C1 segment of cervical spinal cord (tissue), 14 donors: ENCODE data around the gene PRKAA1.
"Not testable (repeated sequence)": the region's sequence is repeated elsewhere in the genome, so short reads cannot be mapped to it uniquely, and the experiment has no call there.

ENCODE experiments used
- DNase-seq, 14 donors: peaks; one replicate each; lab custom pipeline; 2025; lab: John Stamatoyannopoulos, UW

PRKAA1 gene

GRCh38 chr5:40826489-40827187 is 28.5 kb upstream of the PRKAA1 start:
- no peak for DNase-seq

- not testable (repeated sequence) for DNase-seq
These were observed 27.4 kb upstream of the PRKAA1 start for GRCh38 chr5:40825461-40826043.

DNA sequence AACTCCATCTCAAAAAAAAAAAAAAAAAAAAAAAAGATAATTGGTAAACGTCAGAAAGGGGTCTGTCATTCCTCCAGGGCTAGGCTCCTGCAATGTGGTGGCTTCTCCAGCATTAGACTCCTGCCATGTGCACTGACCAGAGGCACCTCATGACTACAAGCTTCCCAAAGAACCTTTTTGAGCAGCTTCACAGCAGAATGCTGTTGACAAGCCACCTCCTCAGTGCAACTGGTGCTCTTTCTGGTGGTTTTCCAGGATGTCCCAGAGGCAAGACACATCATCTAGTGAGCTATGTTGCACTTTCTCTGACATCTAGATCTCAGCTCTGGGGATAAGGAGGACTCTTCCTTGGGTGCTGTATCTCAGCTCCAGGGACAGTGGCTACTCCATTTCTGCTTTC is 25.3 kb upstream of the PRKAA1 start:
- no peak for DNase-seq

- DNase-seq: no peak
These were observed 15.6 kb upstream of the PRKAA1 start for GRCh38 chr5:40813698-40814281.

- no peak for DNase-seq
These were observed 14.0 kb upstream of the PRKAA1 start for GRCh38 chr5:40812125-40812524.

- DNase-seq: no peak
These were observed 3.8 kb upstream of the PRKAA1 start for GRCh38 chr5:40801771-40802562.

DNA sequence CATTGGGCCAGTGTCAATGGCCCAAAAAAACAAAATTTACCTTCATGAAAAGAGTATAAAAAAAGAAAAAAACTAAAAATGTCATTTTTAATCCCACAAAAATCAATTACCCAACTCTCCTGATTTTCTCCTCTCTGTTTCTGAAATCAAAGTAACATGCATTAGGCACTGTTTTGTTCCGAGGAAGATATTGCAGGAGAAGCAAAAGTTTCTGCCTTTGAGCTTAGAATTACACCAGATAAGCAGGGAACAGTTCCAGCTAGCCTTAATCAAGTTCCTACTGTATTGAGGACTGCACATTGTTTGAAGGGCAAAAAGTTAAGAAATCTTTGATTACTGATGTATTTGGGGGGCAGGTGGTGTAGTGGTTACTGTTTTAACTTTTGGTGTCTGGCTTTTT is 1.1 kb upstream of the PRKAA1 start:
- DNase-seq: no peak

GRCh38 chr5:40798801-40799210 is 632 bp upstream of the PRKAA1 start:
- no peak for DNase-seq

DNA sequence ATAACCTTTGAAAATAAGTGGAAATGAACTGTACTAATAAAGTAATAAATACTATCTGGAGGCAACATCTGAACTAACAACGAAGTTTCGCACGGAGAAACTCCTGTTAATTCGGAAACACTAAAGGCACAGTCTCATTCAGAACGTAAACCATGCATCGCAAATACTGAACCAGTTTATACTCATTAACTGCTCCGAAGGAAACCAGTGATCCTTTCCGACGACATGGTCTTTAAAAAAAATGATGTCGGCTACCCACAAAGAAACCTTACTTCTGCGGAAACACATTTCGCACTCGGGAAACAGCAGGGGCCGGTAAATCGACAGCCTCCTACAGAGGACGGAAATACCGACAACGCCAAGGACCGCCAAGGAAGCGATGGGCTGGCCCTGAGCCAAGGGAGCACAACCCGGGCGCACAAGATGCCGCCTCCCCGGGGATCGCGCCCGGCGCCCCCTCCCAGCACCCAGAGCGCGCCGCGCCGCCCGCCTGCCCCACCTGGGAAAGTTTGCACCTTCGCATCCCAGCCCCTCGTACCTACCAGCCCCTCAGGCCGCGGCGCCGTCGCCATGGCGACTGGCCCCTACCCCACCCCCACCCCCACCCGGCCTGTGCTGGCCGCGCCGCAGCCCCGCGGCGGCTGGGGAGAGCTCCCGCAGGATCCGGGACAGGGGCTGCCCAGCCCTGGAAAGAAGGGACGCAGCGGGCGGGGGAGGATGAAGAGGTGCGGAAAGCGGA is 732 bp downstream of the PRKAA1 start:
- DNase-seq: peak in 10 of 14 donors; percentile 54 to 82 (median 74)

GRCh38 chr5:40796487-40796889 is 1.7 kb downstream of the PRKAA1 start:
- no peak for DNase-seq

GRCh38 chr5:40794877-40795276 is 3.3 kb downstream of the PRKAA1 start:
- DNase-seq: not testable (repeated sequence)

DNA sequence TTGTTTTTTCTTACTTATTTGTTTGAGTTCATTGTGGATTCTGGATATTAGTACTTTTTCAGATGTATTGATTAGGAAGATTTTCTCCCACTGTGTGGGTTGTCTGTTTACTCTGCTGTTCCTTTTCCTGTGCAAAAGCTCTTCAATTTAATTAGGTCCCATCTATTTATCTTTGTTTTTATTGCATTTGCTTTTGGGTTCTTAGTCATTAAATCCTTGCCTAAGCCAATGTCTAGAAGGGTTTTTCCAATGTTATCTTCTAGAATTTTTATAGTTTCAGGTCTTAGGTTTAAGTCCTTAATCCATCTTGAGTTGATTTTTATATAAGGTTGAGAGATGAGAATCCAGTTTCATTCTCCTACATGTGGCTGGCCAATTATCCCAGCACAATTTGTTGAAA is 3.8 kb downstream of the PRKAA1 start:
- not testable (repeated sequence) for DNase-seq

DNA sequence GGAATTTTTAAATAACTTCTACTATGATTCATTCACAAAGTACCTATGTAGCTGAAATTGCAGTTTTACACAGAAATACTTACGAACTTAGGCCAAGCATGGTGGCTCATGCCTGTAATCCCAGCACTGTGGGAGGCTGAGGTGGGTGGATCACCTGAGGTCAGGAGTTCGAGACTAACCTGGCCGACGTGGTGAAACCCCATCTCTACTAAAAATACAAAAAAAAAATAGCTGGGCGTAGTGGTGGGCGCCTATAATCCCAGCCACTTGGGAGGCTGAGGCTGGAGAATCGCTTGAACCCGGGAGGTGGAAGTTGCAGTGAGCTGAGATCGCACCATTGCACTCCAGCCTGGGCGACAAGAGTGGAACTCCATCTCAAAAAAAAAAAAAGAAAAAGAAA is 5.5 kb downstream of the PRKAA1 start:
- not testable (repeated sequence) for DNase-seq

- no peak for DNase-seq
These were observed 6.4 kb downstream of the PRKAA1 start for GRCh38 chr5:40791715-40792139.

GRCh38 chr5:40790947-40791593 is 7.1 kb downstream of the PRKAA1 start:
- no peak for DNase-seq

DNA sequence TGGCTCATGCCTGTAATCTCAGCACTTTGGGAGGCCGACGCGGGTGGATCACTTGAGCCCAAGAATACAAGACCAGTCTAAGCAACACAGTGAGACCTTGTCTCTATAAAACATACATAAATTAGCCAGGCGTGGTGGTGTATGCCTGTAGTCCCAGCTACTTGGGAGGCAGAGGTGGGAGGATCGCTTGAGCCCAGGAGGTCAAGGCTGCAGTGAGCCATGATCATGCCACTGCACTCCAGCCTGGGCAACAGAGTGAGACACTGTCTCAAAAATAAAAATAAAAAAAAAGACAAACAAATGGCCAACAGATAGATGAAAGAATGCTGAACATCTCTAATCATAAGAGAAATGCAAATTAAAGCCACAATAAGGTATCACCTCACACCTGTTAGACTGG is 9.2 kb downstream of the PRKAA1 start:
- DNase-seq: not testable (repeated sequence)

GRCh38 chr5:40787986-40788385 is 10.2 kb downstream of the PRKAA1 start:
- no peak for DNase-seq

DNA sequence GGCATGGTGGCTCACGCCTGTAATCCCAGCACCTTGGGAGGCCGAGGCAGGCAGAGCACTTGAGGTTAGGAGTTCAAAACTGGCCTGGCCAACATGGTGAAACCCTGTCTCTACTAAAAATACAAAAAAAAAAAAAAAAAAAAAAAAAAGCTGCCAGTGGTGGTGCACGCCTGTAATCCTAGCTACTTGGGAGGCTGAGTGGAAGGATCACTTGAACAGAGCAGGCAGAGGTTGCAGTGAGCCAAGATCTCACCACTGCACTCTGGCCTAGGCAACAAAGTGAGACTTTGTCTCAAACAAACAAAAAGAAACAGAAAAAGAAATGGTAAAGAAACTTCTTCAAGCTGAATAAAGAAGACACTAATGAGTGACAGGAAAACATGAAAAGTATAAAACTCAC is 11.5 kb downstream of the PRKAA1 start:
- DNase-seq: not testable (repeated sequence)

DNA sequence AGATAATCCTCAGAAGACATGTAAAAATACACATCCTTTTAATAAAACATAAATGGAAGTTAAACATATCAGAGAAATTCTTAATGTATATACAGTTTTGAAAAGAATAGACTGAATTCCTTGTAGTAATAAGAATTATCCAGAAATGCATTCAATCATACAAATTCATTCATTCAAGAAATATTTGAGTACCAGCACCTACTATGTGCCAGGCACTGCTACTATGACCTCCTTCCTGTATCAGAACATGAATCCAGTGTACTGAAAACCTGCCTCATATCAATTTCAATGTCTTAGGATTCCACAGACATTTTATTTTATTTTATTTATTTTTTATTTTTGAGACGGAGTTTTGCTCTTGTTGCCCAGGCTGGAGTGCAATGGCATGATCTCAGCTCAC is 13.3 kb downstream of the PRKAA1 start:
- DNase-seq: no peak

DNA sequence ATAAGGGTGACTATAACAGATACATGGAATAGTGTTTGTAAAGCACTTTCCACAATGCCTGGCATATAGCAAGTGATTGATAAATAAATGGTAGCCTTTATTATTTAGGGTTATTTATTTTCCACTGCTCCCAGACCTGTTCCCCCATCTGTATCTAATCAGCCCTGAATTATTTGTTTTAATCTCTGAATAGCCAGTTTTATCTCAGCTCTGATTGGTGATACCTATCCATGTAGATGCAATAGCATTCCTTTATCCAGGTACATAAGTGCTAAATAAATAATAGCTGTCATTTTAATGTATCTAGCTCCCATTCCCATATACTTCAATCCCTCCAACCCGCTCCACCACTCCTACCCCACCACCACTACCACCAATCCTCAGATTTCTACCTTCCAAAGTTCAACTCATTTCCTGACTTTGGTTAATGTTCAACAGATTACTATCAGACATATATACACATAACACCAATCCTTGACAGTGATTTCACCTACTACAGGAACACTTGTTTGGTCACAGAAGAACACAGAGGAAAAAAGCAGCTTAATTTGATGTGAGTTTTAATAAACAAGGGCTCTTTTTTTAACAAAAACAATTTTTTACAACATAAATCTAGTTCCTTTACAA is 14.0 kb downstream of the PRKAA1 start:
- DNase-seq: no peak
